Smooth muscle cell (in vitro differentiated cells): ENCODE data around the gene BMPER. TPM values are rescaled to one million over a fixed set of nuclear protein-coding genes. Genes with fewer than 3 reads are reported as not detected.

Source experiments
- DNase-seq: peaks from one replicate; lab custom pipeline; 2025; ENCODE audit not compliant: unreplicated experiment; lab: John Stamatoyannopoulos, UW
- H2AFZ ChIP-seq: fragments of 200-600 bp; sonication (generic); 2 replicates; pipeline ENCODE4 v1.6.0; 2016; ENCODE audit warnings: antibody characterized with exemption, low read depth, mild to moderate bottlenecking
- H3F3A ChIP-seq: fragments of 200-600 bp; sonication (generic); 2 replicates; pipeline ENCODE4 v1.6.0; 2017; ENCODE audit warnings: antibody characterized with exemption, low read depth
- H3K27ac ChIP-seq: fragments of 200-600 bp; sonication (generic); 2 replicates; pipeline ENCODE4 v1.5.1; 2016; ENCODE audit warnings: low read depth, mild to moderate bottlenecking
- H3K27me3 ChIP-seq: fragments of 200-600 bp; sonication (generic); 2 replicates; pipeline ENCODE4 v1.6.1; 2016; ENCODE audit warnings: low read depth, mild to moderate bottlenecking
- H3K36me3 ChIP-seq: fragments of 200-600 bp; sonication (generic); 2 replicates; pipeline ENCODE4 v1.5.1; 2016; ENCODE audit warnings: low read depth
- H3K4me1 ChIP-seq: fragments of 200-600 bp; sonication (generic); 2 replicates; pipeline ENCODE4 v1.5.1; 2016; ENCODE audit warnings: low read depth
- H3K4me2 ChIP-seq: fragments of 200-600 bp; sonication (generic); 2 replicates; pipeline ENCODE4 v1.6.0; 2016; ENCODE audit warnings: mild to moderate bottlenecking
- H3K4me3 ChIP-seq: fragments of 200-600 bp; sonication (generic); 2 replicates; pipeline ENCODE4 v1.5.1; 2016; ENCODE audit warnings: mild to moderate bottlenecking
- H3K79me2 ChIP-seq: fragments of 200-600 bp; sonication (generic); 2 replicates; pipeline ENCODE4 v1.6.0; 2016; ENCODE audit warnings: low read depth, mild to moderate bottlenecking
- H3K9ac ChIP-seq: fragments of 200-600 bp; sonication (generic); 2 replicates; pipeline ENCODE4 v1.6.0; 2016; ENCODE audit warnings: low read depth
- H3K9me3 ChIP-seq: fragments of 200-600 bp; sonication (generic); replicated peaks from 2 replicates; pipeline ENCODE4 v1.5.1; 2016; ENCODE audit warnings: low read depth
- H4K20me1 ChIP-seq: fragments of 200-600 bp; sonication (generic); 2 replicates; pipeline ENCODE4 v1.6.0; 2016; ENCODE audit warnings: low read depth
- CTCF ChIP-seq: fragments of 200-600 bp; sonication (generic); IDR thresholded peaks from 2 replicates; pipeline ENCODE4 v1.5.1; 2017; ENCODE audit warnings: borderline replicate concordance, mild to moderate bottlenecking, antibody characterized with exemption; ENCODE audit not compliant: insufficient read depth, poor library complexity, severe bottlenecking
- WGBS: methylation state at CpG from one replicate; pipeline ENCODE4 v1.1.7; 2016; ENCODE audit warnings: low lambda C conversion rate; 5-methylcytosine and 5-hydroxymethylcytosine counted together
- polyA plus RNA-seq: library from polyadenylated mRNA; unstranded; fragments of >200 nt; fragmentation: Nextera tagmentation; extraction: Ambion mirVana; gene quantifications from 2 replicates; pipeline ENCODE4 v1.2.1, GENCODE V29; 2016
- total RNA-seq: library from RNA; depleted of rRNA; stranded (reverse); fragments of >200 nt; gene quantifications from 2 replicates; pipeline ENCODE4 v1.2.3, GENCODE V29; 2014

BMPER gene
- total and polyA plus RNA-seq, 2 experiments from 2014 or later, result 3.0 to 21.9 TPM

GRCh38 chr7:33965183-33965744 lies 59.9 kb downstream of the BMPER start:
- no peaks in the 10 kb centered on the region for H3K36me3 ChIP-seq

GRCh38 chr7:33968591-33968990 lies 63.3 kb downstream of the BMPER start:
- H3K36me3 ChIP-seq, result no peaks in the 10 kb centered on the region
- TF ChIP-seq CTCF, result no peak
- H2AFZ ChIP-seq, result no peak overlapping the region
- DNase-seq, result no peak
- no peaks in the 10 kb centered on the region for H3K9me3 ChIP-seq
- no peaks in the 10 kb centered on the region for H4K20me1 ChIP-seq
- no peaks in the 10 kb centered on the region for H3F3A ChIP-seq
- no peaks in the 10 kb centered on the region for H3K79me2 ChIP-seq
- 97% methylated on average over 1 of the region's 1 CpG for WGBS
- peaks cover 11% of the 10 kb centered on the region for H3K4me1 ChIP-seq
- H3K4me2 ChIP-seq, result no peak overlapping the region
- H3K4me3 ChIP-seq, result no peak overlapping the region
- no peak overlapping the region for H3K27ac ChIP-seq
- no peak overlapping the region for H3K9ac ChIP-seq
- no peaks in the 10 kb centered on the region for H3K27me3 ChIP-seq

More at GRCh38 chr7:33965183-33965744, 59.9 kb downstream of the BMPER start:
- Histone ChIP-seq H3K27me3 (no peaks in the 10 kb centered on the region), H3K9me3 (no peaks in the 10 kb centered on the region), H4K20me1 (no peaks in the 10 kb centered on the region), H3K9ac (no peak overlapping the region), H2AFZ (no peak overlapping the region), H3K27ac (no peak overlapping the region), H3K79me2 (no peaks in the 10 kb centered on the region), H3K4me3 (no peak overlapping the region), H3K4me2 (no peak overlapping the region), H3K4me1 (no peaks in the 10 kb centered on the region), H3F3A (no peaks in the 10 kb centered on the region)
- DNase-seq, result no peak
- no peak for TF ChIP-seq CTCF
- 98% methylated on average over 2 of the region's 2 CpGs for WGBS

GRCh38 chr7:33970536-33970935 lies 65.2 kb downstream of the BMPER start:
- no peak for TF ChIP-seq CTCF
- Histone ChIP-seq H3K4me3 (no peak overlapping the region), H3K36me3 (no peaks in the 10 kb centered on the region), H3F3A (no peaks in the 10 kb centered on the region), H2AFZ (no peak overlapping the region), H3K4me2 (no peak overlapping the region), H4K20me1 (no peaks in the 10 kb centered on the region), H3K4me1 (peaks cover 11% of the 10 kb centered on the region), H3K9me3 (no peaks in the 10 kb centered on the region), H3K27me3 (no peaks in the 10 kb centered on the region), H3K27ac (no peak overlapping the region), H3K79me2 (no peaks in the 10 kb centered on the region), H3K9ac (no peak overlapping the region)
- WGBS, result 91% methylated on average over 5 of the region's 5 CpGs
- DNase-seq, result no peak

GRCh38 chr7:33971106-33971505 lies 65.8 kb downstream of the BMPER start:
- H4K20me1 ChIP-seq, result no peaks in the 10 kb centered on the region
- no peaks in the 10 kb centered on the region for H3K79me2 ChIP-seq
- H3K4me1 ChIP-seq, result peaks cover 11% of the 10 kb centered on the region
- H3K9ac ChIP-seq, result no peak overlapping the region
- DNase-seq, result no peak
- H3K9me3 ChIP-seq, result no peaks in the 10 kb centered on the region
- no peak overlapping the region for H3K4me2 ChIP-seq
- H3K4me3 ChIP-seq, result no peak overlapping the region
- H3K36me3 ChIP-seq, result no peaks in the 10 kb centered on the region
- no peaks in the 10 kb centered on the region for H3K27me3 ChIP-seq
- no peak for TF ChIP-seq CTCF
- no peak overlapping the region for H3K27ac ChIP-seq
- no peaks in the 10 kb centered on the region for H3F3A ChIP-seq
- 75% methylated on average over 3 of the region's 3 CpGs for WGBS
- H2AFZ ChIP-seq, result no peak overlapping the region
